Measurements from ENCODE around the gene ZCCHC24.

ZCCHC24 gene

DNA sequence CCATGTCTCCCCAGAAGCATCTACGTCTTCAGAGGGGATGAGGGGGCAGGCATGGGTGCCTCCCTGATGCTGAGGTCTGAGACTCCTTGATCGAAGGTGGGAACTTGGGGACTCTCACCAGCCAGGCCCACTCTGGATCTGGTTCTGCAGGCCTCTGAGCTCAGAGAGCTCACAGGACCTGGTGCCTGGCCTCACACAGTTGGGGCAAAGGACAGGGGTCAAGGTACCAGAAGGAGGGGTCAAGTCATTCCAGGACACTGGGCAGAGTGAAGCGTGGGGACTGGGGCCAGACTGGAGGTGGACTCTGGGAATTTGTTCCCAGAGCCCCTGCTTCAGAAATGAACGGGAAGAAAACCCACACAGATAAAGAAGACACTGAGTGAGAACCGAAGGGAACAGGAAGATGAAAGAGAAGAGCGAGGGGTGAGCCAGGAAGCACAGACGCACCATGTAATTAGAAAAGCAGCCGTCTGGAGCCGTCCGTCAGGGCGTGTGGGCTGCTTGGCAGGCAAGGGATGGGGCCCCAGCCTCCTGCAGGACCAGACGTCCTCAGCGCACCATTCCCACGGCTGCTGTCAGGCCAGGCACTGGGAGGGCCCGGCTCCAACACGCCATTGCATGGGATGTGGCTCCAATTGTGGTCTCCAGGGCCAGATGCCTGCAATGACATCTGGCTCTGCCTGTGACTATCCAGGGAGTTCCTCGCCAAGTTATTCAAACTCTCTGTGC, 47.7 kb downstream of the ZCCHC24 start:
- Mint-ChIP-seq H3K27me3 (ENCODE audit: low read depth) (no peaks in the 10 kb centered on the region), H3K36me3 (ENCODE audit: low read depth) (peaks cover 29% of the 10 kb centered on the region), H3K4me3 (peak overlapping the region; percentile 9 to 70 (median 42)), H3K4me1 (peaks cover 81% of the 10 kb centered on the region), H3K27ac (peak overlapping the region in 2 of 3 experiments; percentile 95 to 98), H3K9me3 (no peaks in the 10 kb centered on the region)
- TF ChIP-seq, protein P1, sequence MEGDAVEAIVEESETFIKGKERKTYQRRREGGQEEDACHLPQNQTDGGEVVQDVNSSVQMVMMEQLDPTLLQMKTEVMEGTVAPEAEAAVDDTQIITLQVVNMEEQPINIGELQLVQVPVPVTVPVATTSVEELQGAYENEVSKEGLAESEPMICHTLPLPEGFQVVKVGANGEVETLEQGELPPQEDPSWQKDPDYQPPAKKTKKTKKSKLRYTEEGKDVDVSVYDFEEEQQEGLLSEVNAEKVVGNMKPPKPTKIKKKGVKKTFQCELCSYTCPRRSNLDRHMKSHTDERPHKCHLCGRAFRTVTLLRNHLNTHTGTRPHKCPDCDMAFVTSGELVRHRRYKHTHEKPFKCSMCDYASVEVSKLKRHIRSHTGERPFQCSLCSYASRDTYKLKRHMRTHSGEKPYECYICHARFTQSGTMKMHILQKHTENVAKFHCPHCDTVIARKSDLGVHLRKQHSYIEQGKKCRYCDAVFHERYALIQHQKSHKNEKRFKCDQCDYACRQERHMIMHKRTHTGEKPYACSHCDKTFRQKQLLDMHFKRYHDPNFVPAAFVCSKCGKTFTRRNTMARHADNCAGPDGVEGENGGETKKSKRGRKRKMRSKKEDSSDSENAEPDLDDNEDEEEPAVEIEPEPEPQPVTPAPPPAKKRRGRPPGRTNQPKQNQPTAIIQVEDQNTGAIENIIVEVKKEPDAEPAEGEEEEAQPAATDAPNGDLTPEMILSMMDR (IDR thresholded peaks at IDR 0.05; ENCODE audit: unreplicated experiment in 3 of 3) = no peak

DNA sequence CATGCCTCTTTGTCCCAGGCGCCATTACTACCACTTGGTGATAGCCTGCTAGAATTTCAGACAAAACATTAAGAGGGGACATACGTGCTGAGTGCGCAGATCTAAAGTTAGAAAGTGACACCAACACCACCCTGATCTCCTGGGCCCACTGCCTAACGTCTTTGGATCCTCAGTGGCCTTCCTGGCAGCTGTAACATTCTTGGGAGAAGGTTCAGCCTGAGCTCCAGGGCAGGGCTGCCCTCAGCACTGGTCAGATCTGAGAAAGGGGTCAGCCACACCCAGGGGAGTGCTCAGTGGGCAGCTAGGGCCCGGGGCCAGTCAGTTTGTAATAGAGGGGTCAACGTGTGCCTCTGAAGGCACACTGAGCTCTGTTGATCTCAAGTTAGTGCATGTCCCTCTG, 48.4 kb downstream of the ZCCHC24 start:
- H3K4me1 Mint-ChIP-seq = peaks cover 75% of the 10 kb centered on the region
- no peaks in the 10 kb centered on the region for H3K9me3 Mint-ChIP-seq
- no peaks in the 10 kb centered on the region for H3K27me3 Mint-ChIP-seq (ENCODE audit: low read depth)
- H3K36me3 Mint-ChIP-seq (ENCODE audit: low read depth) = peaks cover 33% of the 10 kb centered on the region
- H3K27ac Mint-ChIP-seq = peak overlapping the region in 2 of 3 experiments; percentile 95 to 98
- H3K4me3 Mint-ChIP-seq = peak overlapping the region in 2 of 3 experiments; percentile 36 to 62
- TF ChIP-seq, protein P1 (IDR thresholded peaks at IDR 0.05; ENCODE audit: unreplicated experiment in 3 of 3) = no peak

DNA sequence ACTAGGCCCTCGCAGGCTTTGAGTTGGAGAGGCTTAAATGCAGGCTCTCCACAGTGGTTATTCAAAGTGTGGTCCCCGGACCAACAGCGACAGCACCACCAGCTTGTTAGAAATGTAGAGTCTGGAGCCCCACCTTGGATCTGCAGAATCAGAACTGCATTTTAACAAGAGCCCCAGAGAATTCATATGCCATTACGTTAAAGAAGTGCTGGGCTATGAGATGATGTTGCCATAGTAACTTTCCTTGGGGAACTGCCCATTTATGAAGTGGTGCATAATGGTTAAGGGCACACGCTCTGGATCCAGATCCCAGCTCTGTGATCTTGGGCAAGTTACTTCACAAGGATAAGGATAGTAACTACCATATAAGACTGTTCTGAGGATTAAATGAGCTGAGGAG, 48.9 kb downstream of the ZCCHC24 start:
- Mint-ChIP-seq H3K27me3 (ENCODE audit: low read depth) (no peaks in the 10 kb centered on the region), H3K9me3 (no peaks in the 10 kb centered on the region), H3K4me1 (peaks cover 69% of the 10 kb centered on the region), H3K4me3 (no peak overlapping the region), H3K27ac (peak overlapping the region in 2 of 3 experiments; percentile 95 to 98), H3K36me3 (ENCODE audit: low read depth) (peaks cover 33% of the 10 kb centered on the region)
- TF ChIP-seq, protein P1 (IDR thresholded peaks at IDR 0.05; ENCODE audit: unreplicated experiment in 3 of 3) = no peak

DNA sequence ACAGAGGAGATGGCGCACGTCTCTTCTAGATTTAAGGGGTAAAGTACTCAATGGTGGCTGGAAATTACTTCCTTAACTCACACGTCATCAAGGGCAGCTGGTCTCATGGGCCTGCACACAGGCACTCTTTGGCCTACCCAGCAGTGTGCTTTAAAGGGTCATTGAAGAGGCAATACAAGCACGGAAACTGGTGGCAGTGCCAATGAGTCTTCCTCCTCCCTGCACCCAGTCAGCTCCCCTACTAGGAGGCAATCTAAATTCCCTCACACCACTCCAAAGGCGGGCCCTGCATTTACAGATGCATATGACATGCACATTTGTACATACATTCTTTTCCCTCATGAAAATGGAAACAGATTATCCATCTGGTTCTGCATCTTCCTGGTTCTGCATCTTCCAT, 50.8 kb downstream of the ZCCHC24 start:
- peak overlapping the region in 2 of 3 experiments; percentile 27 to 40 for H3K27ac Mint-ChIP-seq
- H3K9me3 Mint-ChIP-seq = no peaks in the 10 kb centered on the region
- H3K4me3 Mint-ChIP-seq = no peak overlapping the region
- H3K36me3 Mint-ChIP-seq (ENCODE audit: low read depth) = peaks cover 37% of the 10 kb centered on the region
- TF ChIP-seq, protein P1 (IDR thresholded peaks at IDR 0.05; ENCODE audit: unreplicated experiment in 3 of 3) = no peak
- H3K4me1 Mint-ChIP-seq = peaks cover 51% of the 10 kb centered on the region
- H3K27me3 Mint-ChIP-seq (ENCODE audit: low read depth) = no peaks in the 10 kb centered on the region

DNA sequence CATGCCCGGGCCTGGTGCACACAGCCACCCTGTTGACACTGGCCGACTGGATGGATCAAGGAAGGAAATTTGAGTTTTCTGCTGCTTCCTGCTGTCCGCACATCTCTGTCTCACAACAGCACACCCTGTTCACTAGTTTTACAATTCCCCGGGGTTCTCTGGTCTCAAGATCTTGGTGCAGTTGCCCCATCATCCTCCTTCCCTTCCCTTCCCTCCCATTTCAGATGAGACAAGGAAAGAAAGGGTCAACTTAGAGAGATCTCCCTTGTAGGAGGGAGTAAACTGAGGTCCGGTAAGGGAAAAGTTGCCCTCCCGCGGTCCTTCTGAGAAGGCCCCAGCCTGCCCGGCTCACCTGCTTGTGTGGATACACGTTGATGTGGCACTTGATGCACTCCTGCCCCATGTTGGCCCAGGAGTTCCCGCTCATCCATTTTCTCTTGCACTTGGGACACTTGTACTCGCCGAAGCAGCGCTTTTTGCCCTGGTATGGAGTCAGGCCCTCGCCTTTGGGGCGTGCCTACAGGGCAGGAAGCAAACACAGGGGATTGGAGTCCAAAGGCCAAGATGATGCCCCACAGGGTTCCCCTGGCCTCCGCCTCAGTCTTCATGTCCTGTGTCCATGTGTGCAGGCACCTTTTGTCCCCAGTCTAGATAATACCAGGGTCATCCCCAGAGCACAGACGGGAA, 51.4 kb downstream of the ZCCHC24 start:
- peaks cover 45% of the 10 kb centered on the region for H3K4me1 Mint-ChIP-seq
- TF ChIP-seq, protein P1 (IDR thresholded peaks at IDR 0.05; ENCODE audit: unreplicated experiment in 3 of 3) = no peak
- H3K4me3 Mint-ChIP-seq = no peak overlapping the region
- no peaks in the 10 kb centered on the region for H3K27me3 Mint-ChIP-seq (ENCODE audit: low read depth)
- peak overlapping the region in 2 of 3 experiments; percentile 27 to 40 for H3K27ac Mint-ChIP-seq
- peaks cover 40% of the 10 kb centered on the region for H3K36me3 Mint-ChIP-seq (ENCODE audit: low read depth)
- H3K9me3 Mint-ChIP-seq = no peaks in the 10 kb centered on the region
